HepG2 (cell line): Measurements from ENCODE around the gene VPS13D.

Experiments used
- ATF7 ChIP-seq, 2 experiments: fragments of 450-650 bp in 1 of 2; sonication (generic) in 1 of 2; formaldehyde crosslinking in 1 of 2; IDR thresholded peaks; 2 replicates each; pipeline versions ENCODE4 v1.4.0 to v1.6.1; 2016 to 2020; ENCODE audit warnings: antibody characterized with exemption in 1 of 2, mild to moderate bottlenecking in 1 of 2, missing genetic modification reagents in 1 of 2
- HDAC2 ChIP-seq: sonication (generic); formaldehyde crosslinking; IDR thresholded peaks from 2 replicates; pipeline ENCODE4 v1.4.0; 2020; ENCODE audit warnings: missing genetic modification reagents
- HOXA7 ChIP-seq: sonication (generic); formaldehyde crosslinking; IDR thresholded peaks from 2 replicates; pipeline ENCODE4 v1.8.1; 2022; ENCODE audit warnings: mild to moderate bottlenecking, missing genetic modification reagents, moderate library complexity
- RFX5 ChIP-seq: IDR thresholded peaks from 2 replicates; pipeline ENCODE4 v1.6.1; 2011; ENCODE audit warnings: low read depth, low read length, improper control_type of control experiment
- U2AF2 ChIP-seq: fragments of 200-400 bp; formaldehyde crosslinking; IDR thresholded peaks from 2 replicates; pipeline ENCODE4 v1.6.1; 2017; ENCODE audit warnings: low read depth, mild to moderate bottlenecking, low read length
- YY1 ChIP-seq: IDR thresholded peaks from 2 replicates; pipeline ENCODE4 v1.6.1; 2011; ENCODE audit warnings: low read length, low read depth, moderate library complexity, mild to moderate bottlenecking; ENCODE audit not compliant: insufficient read depth, insufficient replicate concordance
- ZNF558 ChIP-seq: sonication (generic); formaldehyde crosslinking; IDR thresholded peaks from 2 replicates; pipeline ENCODE4 v1.9.0; 2022; ENCODE audit warnings: mild to moderate bottlenecking, missing genetic modification reagents, borderline replicate concordance
- TF ChIP-seq, protein P1 (sequence below): sonication (generic); formaldehyde crosslinking; IDR thresholded peaks from 2 replicates; pipeline ENCODE4 v1.5.0; 2020; ENCODE audit warnings: mild to moderate bottlenecking, missing genetic modification reagents, moderate library complexity
- TF ChIP-seq, protein P2 (sequence below): IDR thresholded peaks from 2 replicates; pipeline ENCODE4 v1.6.1; 2016; ENCODE audit warnings: control low read depth
- TF ChIP-seq, protein P3 (sequence below): sonication (generic); formaldehyde crosslinking; IDR thresholded peaks from 2 replicates; pipeline ENCODE4 v1.4.0; 2020; ENCODE audit warnings: missing genetic modification reagents; ENCODE audit errors: not compliant biosample characterization
- TF ChIP-seq, protein P4 (sequence below): sonication (generic); formaldehyde crosslinking; IDR thresholded peaks from 2 replicates; pipeline ENCODE4 v1.4.0; 2020; ENCODE audit warnings: missing genetic modification reagents

DNA sequence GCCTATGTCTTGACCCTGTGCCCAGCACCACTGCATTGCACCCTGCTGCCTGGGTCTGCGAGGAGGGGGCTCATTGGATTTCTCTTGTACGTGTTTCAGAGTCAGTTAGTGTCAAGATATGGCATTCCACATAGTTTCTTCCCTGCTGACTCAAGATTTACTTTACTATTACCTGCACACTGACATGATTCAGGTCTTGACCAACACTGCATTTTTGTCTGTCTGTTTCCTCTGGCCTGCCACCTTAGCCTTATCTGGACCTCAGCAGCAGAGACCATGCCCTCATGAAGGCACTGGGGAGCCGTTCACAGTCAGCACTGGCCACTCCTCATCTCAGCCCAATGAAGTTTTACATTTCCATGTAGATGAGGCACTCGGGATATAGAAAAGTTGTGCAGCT, 232.8 kb downstream of the VPS13D start:
- TF ChIP-seq, protein P1, sequence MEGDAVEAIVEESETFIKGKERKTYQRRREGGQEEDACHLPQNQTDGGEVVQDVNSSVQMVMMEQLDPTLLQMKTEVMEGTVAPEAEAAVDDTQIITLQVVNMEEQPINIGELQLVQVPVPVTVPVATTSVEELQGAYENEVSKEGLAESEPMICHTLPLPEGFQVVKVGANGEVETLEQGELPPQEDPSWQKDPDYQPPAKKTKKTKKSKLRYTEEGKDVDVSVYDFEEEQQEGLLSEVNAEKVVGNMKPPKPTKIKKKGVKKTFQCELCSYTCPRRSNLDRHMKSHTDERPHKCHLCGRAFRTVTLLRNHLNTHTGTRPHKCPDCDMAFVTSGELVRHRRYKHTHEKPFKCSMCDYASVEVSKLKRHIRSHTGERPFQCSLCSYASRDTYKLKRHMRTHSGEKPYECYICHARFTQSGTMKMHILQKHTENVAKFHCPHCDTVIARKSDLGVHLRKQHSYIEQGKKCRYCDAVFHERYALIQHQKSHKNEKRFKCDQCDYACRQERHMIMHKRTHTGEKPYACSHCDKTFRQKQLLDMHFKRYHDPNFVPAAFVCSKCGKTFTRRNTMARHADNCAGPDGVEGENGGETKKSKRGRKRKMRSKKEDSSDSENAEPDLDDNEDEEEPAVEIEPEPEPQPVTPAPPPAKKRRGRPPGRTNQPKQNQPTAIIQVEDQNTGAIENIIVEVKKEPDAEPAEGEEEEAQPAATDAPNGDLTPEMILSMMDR (CRISPR knock-in tag) = no peak
- no peak for TF ChIP-seq RFX5
- TF ChIP-seq, protein P2, sequence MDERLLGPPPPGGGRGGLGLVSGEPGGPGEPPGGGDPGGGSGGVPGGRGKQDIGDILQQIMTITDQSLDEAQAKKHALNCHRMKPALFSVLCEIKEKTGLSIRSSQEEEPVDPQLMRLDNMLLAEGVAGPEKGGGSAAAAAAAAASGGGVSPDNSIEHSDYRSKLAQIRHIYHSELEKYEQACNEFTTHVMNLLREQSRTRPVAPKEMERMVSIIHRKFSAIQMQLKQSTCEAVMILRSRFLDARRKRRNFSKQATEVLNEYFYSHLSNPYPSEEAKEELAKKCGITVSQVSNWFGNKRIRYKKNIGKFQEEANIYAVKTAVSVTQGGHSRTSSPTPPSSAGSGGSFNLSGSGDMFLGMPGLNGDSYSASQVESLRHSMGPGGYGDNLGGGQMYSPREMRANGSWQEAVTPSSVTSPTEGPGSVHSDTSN (CRISPR knock-in tag) = no peak
- no peak for TF ChIP-seq YY1
- no peak for TF ChIP-seq HDAC2
- no peak for TF ChIP-seq ZNF558 (CRISPR knock-in tag)
- TF ChIP-seq, protein P3, sequence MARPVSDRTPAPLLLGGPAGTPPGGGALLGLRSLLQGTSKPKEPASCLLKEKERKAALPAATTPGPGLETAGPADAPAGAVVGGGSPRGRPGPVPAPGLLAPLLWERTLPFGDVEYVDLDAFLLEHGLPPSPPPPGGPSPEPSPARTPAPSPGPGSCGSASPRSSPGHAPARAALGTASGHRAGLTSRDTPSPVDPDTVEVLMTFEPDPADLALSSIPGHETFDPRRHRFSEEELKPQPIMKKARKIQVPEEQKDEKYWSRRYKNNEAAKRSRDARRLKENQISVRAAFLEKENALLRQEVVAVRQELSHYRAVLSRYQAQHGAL (CRISPR knock-in tag) = no peak
- no peak for TF ChIP-seq ATF7 (IDR thresholded peaks at IDR 0.05)
- no peak for TF ChIP-seq ATF7 (CRISPR knock-in tag; IDR thresholded peaks at IDR 0.05)
- TF ChIP-seq, protein P4, sequence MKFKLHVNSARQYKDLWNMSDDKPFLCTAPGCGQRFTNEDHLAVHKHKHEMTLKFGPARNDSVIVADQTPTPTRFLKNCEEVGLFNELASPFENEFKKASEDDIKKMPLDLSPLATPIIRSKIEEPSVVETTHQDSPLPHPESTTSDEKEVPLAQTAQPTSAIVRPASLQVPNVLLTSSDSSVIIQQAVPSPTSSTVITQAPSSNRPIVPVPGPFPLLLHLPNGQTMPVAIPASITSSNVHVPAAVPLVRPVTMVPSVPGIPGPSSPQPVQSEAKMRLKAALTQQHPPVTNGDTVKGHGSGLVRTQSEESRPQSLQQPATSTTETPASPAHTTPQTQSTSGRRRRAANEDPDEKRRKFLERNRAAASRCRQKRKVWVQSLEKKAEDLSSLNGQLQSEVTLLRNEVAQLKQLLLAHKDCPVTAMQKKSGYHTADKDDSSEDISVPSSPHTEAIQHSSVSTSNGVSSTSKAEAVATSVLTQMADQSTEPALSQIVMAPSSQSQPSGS = no peak
- TF ChIP-seq HOXA7 = no peak
- no peak for TF ChIP-seq U2AF2
